ENCODE measurements around the gene IFITM2. TPM values are rescaled to one million over a fixed set of nuclear protein-coding genes. Genes with fewer than 3 reads are reported as not detected.

Gene IFITM2
- total RNA-seq, 1 experiment from 2014 or later, result 421 TPM

GRCh38 chr11:353179-353873 is 45.7 kb downstream of the IFITM2 start:
- Histone ChIP-seq H3K9ac (ENCODE audit: extremely low read depth, insufficient read length, low read length) (no peak overlapping the region), H2AK5ac (ENCODE audit: insufficient read length, low read length) (no peak overlapping the region), H3K56ac (ENCODE audit: insufficient read length, low read depth, low read length) (no peak overlapping the region), H3K27ac (ENCODE audit: insufficient read length, low read depth, low read length) (no peak overlapping the region), H4K5ac (ENCODE audit: insufficient read length, low read depth, low read length) (no peak overlapping the region), H4K8ac (replicated peaks; ENCODE audit: insufficient read length, low read depth, low read length) (no peak overlapping the region), H3K27me3 (ENCODE audit: insufficient read depth, low read length) (no peaks in the 10 kb centered on the region), H2BK20ac (ENCODE audit: low read depth, low read length, poor library complexity, severe bottlenecking) (no peak overlapping the region), H3K9me3 (ENCODE audit: control insufficient read depth, low read depth, low read length) (no peaks in the 10 kb centered on the region), H3K14ac (ENCODE audit: insufficient read depth, low read length) (no peak overlapping the region), H2AFZ (ENCODE audit: low read length) (no peak overlapping the region), H2BK5ac (ENCODE audit: insufficient read length, low read length) (no peak overlapping the region), H3K4me1 (ENCODE audit: insufficient read depth, low read length) (no peaks in the 10 kb centered on the region), H3K79me1 (ENCODE audit: insufficient read depth, low read depth, low read length, poor library complexity, severe bottlenecking) (no peaks in the 10 kb centered on the region), H3K18ac (ENCODE audit: insufficient read length, low read depth, low read length) (no peak overlapping the region), H2BK15ac (ENCODE audit: low read depth, low read length) (no peak overlapping the region), H3K79me2 (ENCODE audit: insufficient read depth, low read length) (no peaks in the 10 kb centered on the region), H2BK12ac (ENCODE audit: insufficient read length, low read depth, low read length) (no peak overlapping the region), H3K4me2 (ENCODE audit: insufficient read depth, insufficient read length, low read length) (no peak overlapping the region), H3T11ph (ENCODE audit: low read length) (no peak overlapping the region), H3K23ac (ENCODE audit: insufficient read length, low read depth, low read length) (no peak overlapping the region), H2BK120ac (ENCODE audit: low read depth, low read length, poor library complexity, severe bottlenecking) (no peak overlapping the region), H4K20me1 (ENCODE audit: control insufficient read depth, insufficient read depth, insufficient read length) (no peaks in the 10 kb centered on the region), H3K4ac (ENCODE audit: low read depth, low read length) (no peak overlapping the region), H3K23me2 (ENCODE audit: insufficient read length, low read depth, low read length, poor library complexity, severe bottlenecking) (no peaks in the 10 kb centered on the region), H4K91ac (ENCODE audit: insufficient read length, low read depth, low read length) (no peak overlapping the region)
- no CpG with 5 or more reads among the region's 16 CpGs for WGBS (ENCODE audit: extremely low coverage, insufficient read length, low lambda C conversion rate)
- Mint-ChIP-seq H3K4me3 (no peak overlapping the region), H3K27ac (peak overlapping the region in 2 of 3 experiments; percentile 42 to 87; a peak in 4 of 7 replicates), H3K27me3 (ENCODE audit: low read depth) (peaks cover 13% of the 10 kb centered on the region), H3K9me3 (peaks cover 4 to 6% of the 10 kb centered on the region in 2 experiments; a peak in 4 of 5 replicates), H3K4me1 (peaks cover 28 to 42% of the 10 kb centered on the region in 2 experiments), H3K36me3 (ENCODE audit: insufficient read depth in 1 of 3, low read depth in 3 of 3) (peaks cover 0 to 7% (median 0%) of the 10 kb centered on the region in 3 experiments; a peak in 1 of 7 replicates)
- no peak for TF ChIP-seq CTCF (conservative IDR thresholded peaks at IDR 0.05)
- DNase-seq, result peak; percentile 63
